Epithelial cell of esophagus (primary cell): ENCODE results near the gene EFNA5.

Experiments
- DNase-seq: peaks from one replicate; pipeline ENCODE4 v3.0.0; 2010; ENCODE audit warnings: low read depth
- H3K4me3 ChIP-seq: 2 replicates; pipeline ENCODE4 v1.5.1; 2011; ENCODE audit warnings: mild to moderate bottlenecking, low read length, control low read depth
- CTCF ChIP-seq: IDR thresholded peaks from 2 replicates; pipeline ENCODE4 v1.5.1; 2011; ENCODE audit warnings: low read depth, mild to moderate bottlenecking, low read length, control low read depth, inconsistent platforms; ENCODE audit not compliant: insufficient read depth; ENCODE audit errors: missing control alignments

Gene EFNA5

GRCh38 chr5:107633171-107633901 is 37.4 kb downstream of the EFNA5 start:
- no peak overlapping the region for H3K4me3 ChIP-seq
- DNase-seq, result no peak
- TF ChIP-seq CTCF, result no peak

DNA sequence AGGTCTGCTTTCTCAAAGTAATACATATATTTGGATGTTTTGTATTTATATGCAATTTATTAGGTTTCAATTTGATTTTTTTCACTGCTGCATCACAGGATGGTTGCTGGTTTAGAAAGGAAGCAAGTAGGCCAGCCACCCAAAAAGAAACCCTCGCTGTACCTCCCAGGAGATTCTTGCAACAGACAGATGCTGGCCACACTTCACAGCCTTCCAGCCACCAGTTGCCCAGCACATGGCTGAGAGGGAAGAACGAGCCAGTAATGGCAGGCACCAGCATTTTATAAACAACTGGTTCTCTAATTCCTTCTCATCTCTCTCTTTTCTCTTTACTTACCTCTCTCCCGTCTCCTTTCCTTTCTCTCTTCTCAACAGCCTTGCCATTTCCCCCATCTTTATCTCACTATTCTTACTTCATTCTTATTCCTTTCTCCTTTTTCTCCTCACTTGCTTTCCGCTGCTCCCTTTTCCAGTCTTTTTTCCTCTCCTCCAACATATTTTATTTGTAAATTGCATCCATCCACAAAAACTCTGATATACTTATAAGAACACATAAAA is 38.9 kb downstream of the EFNA5 start:
- H3K4me3 ChIP-seq, result no peak overlapping the region
- DNase-seq, result no peak
- no peak for TF ChIP-seq CTCF

- TF ChIP-seq CTCF, result no peak
- peak; percentile 55 for DNase-seq
- H3K4me3 ChIP-seq, result no peak overlapping the region
Observed at GRCh38 chr5:107630184-107630583, 40.6 kb downstream of the EFNA5 start.

DNA sequence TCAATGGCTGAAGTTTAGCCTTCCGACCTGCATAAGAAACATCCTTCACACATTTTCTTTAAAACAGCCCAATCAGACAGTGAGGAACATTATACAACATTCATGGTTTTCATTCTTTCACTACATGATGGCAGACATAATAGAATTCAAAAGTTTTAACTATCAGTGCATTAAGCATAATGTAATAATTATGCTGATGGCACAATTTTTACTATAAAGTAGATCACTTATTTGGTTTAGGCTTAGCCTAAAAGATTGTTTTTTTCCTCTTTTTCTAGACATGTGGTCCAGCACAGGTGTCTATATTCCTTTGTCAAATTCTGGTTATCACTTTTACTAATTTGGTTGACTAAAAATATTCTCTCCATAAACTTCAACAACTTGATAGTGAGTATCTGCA is 46.5 kb downstream of the EFNA5 start:
- no peak for DNase-seq
- TF ChIP-seq CTCF, result no peak
- H3K4me3 ChIP-seq, result no peak overlapping the region

- no peak overlapping the region for H3K4me3 ChIP-seq
- no peak for DNase-seq
- TF ChIP-seq CTCF, result no peak
Observed at GRCh38 chr5:107621089-107621488, 49.6 kb downstream of the EFNA5 start.

DNA sequence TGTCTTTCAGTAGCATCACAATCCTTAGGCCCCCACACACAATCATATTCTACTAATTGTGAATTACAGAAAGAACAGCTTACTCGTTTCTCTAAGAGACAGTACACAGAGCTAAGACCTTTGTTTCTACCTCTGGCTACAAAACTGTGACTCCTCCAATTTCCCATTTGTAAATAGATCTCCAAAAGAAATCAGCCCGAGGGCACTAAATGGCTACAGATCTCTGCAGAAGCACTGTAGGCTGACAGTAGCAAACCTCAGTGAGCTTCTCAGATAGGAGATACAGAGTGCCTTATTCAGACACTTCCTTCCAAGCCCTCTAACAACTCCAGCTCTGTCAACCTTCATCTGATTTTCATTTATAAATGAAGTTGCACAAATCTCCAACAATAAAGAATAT is 51.0 kb downstream of the EFNA5 start:
- no peak for TF ChIP-seq CTCF
- no peak overlapping the region for H3K4me3 ChIP-seq
- peak; percentile 18 for DNase-seq

DNA sequence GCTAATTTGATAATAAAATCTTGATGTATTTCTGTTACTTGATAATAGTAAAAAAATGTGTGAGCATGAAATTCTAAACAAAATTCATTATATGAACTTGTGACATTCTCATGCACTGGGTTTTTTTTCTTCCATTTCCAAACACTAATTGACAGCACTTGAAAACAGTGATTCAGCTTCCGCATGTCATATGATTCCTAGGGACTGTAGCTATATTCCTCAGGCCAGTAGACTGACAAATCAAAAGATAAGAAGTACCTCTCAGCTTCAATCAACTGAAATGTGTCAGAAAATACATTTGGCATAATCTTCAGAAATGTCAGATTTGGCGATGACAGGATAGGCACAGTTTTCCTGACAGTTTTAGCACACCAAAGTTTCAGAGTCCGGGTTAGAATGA is 52.5 kb downstream of the EFNA5 start:
- no peak overlapping the region for H3K4me3 ChIP-seq
- peak; percentile 52 for DNase-seq
- no peak for TF ChIP-seq CTCF
